PFSK-1 (cell line): ENCODE data around the gene IL17C.

ENCODE experiments used
- FOXP2 ChIP-seq: optimal IDR thresholded peaks from 2 replicates; pipeline ENCODE3; 2011; ENCODE audit warnings: borderline replicate concordance, control low read depth, inconsistent platforms; ENCODE audit not compliant: insufficient read depth; ENCODE audit errors: extremely low read length, extremely low read depth
- POLR2AphosphoS5 ChIP-seq: IDR thresholded peaks from 2 replicates; pipeline ENCODE4 v1.6.1; 2012; ENCODE audit warnings: low read depth, mild to moderate bottlenecking, control low read depth, low read length, moderate library complexity
- SIN3A ChIP-seq: IDR thresholded peaks from 2 replicates; pipeline ENCODE4 v1.6.1; 2012; ENCODE audit warnings: mild to moderate bottlenecking, low read length, moderate library complexity, borderline replicate concordance; ENCODE audit not compliant: insufficient read depth
- TAF1 ChIP-seq: IDR thresholded peaks from 2 replicates; pipeline ENCODE4 v1.6.1; 2012; ENCODE audit warnings: low read length, control low read depth, borderline replicate concordance; ENCODE audit not compliant: insufficient read depth
- TF ChIP-seq, protein P1 (sequence below), 2 experiments: IDR thresholded peaks; 2 replicates each; pipeline versions ENCODE4 v1.6.1 to v1.8.0; 2011 to 2012; ENCODE audit warnings: low read depth in 2 of 2, low read length in 2 of 2, control low read depth in 1 of 2, inconsistent platforms in 1 of 2, mild to moderate bottlenecking in 1 of 2, moderate library complexity in 1 of 2; ENCODE audit not compliant: insufficient read depth in 1 of 2

IL17C gene

DNA sequence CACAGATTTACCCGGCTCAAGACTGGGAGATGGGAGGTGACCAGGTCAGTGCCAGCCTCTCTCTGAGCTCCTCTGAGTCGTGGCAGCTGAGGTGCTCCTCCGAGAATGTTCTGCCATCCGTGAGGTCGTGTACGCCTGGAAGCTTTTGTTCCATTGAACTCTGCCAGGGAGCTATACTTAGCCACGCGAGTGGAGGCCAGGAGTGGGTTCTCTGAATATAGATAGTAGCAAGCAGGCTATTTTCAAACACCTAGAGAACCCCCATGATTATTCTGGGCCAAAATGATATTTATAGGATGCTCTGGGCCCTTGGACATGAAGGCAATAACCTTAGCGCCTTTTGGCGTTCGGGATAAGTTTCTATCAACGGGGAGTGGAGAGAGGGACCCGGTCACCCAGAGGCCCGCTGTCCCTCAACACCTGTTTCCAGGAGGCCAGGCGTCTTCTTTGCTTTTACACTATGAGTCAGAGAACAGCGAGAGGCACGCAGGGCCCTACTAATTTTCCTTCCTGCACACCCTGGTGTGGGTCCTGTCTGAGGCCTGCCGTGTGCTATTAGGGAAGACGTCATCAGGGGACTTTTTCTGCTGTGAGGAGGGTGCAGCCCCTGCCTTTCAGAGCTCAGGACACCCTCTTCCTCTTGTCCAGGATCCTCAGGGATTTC lies 35.5 kb downstream of the IL17C start:
- TF ChIP-seq, protein P1, sequence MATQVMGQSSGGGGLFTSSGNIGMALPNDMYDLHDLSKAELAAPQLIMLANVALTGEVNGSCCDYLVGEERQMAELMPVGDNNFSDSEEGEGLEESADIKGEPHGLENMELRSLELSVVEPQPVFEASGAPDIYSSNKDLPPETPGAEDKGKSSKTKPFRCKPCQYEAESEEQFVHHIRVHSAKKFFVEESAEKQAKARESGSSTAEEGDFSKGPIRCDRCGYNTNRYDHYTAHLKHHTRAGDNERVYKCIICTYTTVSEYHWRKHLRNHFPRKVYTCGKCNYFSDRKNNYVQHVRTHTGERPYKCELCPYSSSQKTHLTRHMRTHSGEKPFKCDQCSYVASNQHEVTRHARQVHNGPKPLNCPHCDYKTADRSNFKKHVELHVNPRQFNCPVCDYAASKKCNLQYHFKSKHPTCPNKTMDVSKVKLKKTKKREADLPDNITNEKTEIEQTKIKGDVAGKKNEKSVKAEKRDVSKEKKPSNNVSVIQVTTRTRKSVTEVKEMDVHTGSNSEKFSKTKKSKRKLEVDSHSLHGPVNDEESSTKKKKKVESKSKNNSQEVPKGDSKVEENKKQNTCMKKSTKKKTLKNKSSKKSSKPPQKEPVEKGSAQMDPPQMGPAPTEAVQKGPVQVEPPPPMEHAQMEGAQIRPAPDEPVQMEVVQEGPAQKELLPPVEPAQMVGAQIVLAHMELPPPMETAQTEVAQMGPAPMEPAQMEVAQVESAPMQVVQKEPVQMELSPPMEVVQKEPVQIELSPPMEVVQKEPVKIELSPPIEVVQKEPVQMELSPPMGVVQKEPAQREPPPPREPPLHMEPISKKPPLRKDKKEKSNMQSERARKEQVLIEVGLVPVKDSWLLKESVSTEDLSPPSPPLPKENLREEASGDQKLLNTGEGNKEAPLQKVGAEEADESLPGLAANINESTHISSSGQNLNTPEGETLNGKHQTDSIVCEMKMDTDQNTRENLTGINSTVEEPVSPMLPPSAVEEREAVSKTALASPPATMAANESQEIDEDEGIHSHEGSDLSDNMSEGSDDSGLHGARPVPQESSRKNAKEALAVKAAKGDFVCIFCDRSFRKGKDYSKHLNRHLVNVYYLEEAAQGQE (IDR thresholded peaks at IDR 0.05; ENCODE audit: insufficient read depth in 1 of 2, low read depth in 2 of 2, low read length in 2 of 2): no peak
- TF ChIP-seq POLR2AphosphoS5 (no peak), FOXP2 (no peak), SIN3A (no peak), TAF1 (no peak)

DNA sequence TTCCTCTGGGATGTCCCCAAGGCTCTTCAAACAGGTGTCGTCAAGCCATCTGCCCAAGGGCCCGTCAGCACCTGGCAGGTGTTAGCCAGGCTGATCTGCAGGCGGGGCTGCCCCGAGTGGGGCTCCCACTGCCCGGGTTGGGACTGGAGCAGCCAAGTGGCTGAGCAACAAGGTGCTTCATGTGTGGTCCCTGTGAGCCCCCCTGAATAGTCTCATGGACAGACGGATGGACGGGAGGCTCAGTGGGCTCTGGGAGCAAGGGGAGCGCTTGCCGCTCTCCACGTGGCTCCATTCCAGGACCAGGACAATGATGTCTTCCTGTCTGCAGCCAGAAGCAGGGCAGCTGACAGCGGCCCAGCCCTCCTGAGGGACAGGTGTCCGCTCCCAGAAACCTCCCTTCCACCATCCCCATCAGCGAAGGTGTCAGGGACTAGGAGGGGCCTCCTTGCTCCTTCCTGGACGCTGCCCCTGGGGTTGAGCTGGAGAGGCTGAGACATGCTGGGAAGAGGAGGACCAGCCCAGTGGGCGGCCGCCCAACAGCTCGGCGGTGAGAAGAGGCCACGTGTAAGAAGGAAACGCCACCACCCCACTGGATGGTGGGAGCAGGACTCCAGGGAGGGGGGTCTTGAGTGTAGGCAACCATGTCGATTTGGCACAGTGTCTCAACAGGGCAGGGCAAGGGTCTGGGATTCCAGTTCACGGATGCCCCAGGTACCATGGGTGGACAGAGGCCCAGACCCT lies 38.3 kb downstream of the IL17C start:
- TF ChIP-seq, protein P1 (IDR thresholded peaks at IDR 0.05; ENCODE audit: insufficient read depth in 1 of 2, low read depth in 2 of 2, low read length in 2 of 2): no peak
- TF ChIP-seq POLR2AphosphoS5 (no peak), FOXP2 (no peak), TAF1 (no peak), SIN3A (no peak)

DNA sequence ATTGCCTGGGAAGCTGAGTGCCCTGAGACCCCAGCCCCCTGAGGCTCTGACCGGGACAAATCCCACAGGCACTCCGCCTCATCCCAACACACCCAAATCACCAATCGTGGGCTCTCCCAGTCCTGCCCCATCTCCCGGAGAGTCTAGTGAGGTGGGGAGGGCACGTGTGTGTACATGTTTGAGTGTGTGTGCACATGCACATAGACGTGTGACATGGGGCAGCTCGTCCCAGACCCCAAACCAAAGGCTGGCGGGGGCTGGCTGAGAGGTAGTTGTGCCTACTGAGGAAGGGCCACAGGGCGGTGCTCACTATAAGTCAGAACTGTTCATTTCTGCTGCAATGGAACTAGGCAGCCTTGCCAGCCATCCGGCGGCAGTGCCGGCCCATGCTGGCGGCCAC lies 39.3 kb downstream of the IL17C start:
- TF ChIP-seq POLR2AphosphoS5: no peak

DNA sequence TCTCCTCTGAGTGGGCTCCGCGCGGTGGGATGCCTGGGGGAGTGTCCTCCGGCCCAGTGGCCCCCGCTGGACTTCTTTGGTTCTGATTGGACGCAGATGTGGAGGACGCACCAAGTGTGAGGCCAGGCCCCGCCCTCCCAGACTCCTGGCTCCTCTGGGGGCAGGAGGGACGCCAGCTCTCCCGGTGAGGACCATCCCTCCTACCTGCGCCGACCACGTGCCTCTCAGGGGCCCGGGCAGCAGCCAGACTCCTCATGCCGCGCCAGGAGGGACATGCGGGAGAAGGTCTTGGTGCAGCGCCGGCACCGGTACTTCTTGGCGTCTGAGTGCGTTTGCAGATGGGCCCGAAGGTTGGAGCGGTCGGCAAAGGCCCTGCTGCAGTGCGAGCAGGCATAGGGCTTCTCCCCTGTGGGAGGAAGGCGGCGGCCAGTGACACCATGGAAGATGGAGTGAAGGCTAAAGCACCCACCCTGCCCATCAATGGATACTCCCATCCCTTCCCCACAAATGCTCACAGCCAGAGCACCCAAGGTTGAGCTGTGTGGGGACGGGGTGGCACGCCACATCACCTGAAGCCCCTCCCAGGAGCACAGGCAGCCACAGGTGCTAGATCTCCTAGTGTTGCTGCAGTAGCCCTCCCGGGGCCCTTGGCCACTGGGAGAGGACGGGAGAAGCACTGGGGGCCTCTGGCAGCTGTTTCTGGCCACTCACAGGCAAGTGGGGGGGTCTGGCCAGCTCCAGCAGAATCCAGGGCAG lies 40.0 kb downstream of the IL17C start:
- no peak for TF ChIP-seq SIN3A
- TF ChIP-seq TAF1: no peak
- no peak for TF ChIP-seq POLR2AphosphoS5
- TF ChIP-seq, protein P1 (IDR thresholded peaks at IDR 0.05; ENCODE audit: insufficient read depth in 1 of 2, low read depth in 2 of 2, low read length in 2 of 2): no peak
- TF ChIP-seq FOXP2: no peak

DNA sequence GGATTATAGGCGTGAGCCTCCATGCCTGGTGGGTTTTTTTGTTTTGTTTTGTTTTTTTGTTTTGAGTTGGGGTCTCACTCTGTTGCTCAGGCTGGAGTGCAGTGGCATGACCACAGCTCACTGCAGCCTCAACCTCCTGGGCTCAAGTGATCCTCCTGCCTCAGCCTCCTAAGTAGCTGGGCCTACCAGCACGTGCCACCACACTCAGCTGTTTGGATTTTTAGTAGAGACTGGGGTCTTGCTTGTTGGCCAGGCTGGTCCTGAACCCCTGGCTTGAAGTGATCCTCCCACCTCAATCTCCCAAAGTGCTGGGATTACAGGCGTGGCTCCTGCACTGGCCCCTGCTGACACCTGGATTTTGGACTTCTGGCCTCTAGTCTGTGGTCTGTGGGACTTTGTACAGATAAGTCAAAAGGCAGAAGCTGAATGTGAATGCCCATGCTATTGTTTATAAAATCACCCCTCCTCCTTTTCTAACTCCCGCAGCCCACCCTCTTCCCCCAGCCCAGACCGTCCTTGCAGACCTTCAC lies 42.2 kb downstream of the IL17C start:
- no peak for TF ChIP-seq TAF1
- TF ChIP-seq SIN3A: no peak
- no peak for TF ChIP-seq FOXP2
- TF ChIP-seq POLR2AphosphoS5: no peak
- TF ChIP-seq, protein P1 (IDR thresholded peaks at IDR 0.05; ENCODE audit: insufficient read depth in 1 of 2, low read depth in 2 of 2, low read length in 2 of 2): no peak
